GM13976 (cell line): ENCODE data around the gene ATP13A2.

ENCODE experiments used
- DNase-seq: peaks from one replicate; pipeline ENCODE4 v3.0.0; 2012; ENCODE audit warnings: low spot score
- CTCF ChIP-seq: IDR thresholded peaks from 2 replicates; pipeline ENCODE4 v1.5.1; 2012; ENCODE audit warnings: borderline replicate concordance, mild to moderate bottlenecking; ENCODE audit not compliant: insufficient read depth; ENCODE audit errors: extremely low read depth, missing control alignments, control extremely low read depth
- in situ Hi-C: fragments of 300-500 bp; cut with MboI; formaldehyde crosslinking; loops from one replicate; pipeline ENCODE4 v1.12.0; 2022; ENCODE audit warnings: low sequenced_read_pairs, mixed read lengths, inconsistent platforms; ENCODE audit not compliant: unreplicated experiment

ATP13A2 gene

GRCh38 chr1:17032741-17033140 is 21.0 kb upstream of the ATP13A2 start:
- TF ChIP-seq CTCF = no peak
- no peak for DNase-seq
- in situ Hi-C loops = no loop called here

DNA sequence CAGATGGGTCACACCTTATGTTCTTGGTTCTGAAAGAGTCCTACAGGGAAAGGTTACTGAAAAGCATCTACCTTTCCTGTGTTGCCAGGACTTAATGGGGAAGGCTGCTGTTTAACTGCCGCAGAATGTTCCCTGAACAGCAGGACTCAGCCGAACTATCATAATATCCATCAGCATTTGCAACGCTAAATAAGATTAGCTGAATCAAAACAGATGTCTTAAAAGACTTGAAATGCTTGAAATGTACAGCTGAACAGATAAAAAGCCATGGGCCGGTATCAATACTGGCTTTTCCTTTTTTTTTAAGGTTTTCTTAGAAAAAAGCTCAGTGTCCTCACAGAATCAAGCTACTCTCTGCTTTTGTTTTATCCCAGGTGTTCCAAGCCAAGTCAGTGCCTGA is 19.7 kb upstream of the ATP13A2 start:
- in situ Hi-C loops = no loop called here
- no peak for DNase-seq
- no peak for TF ChIP-seq CTCF

GRCh38 chr1:17030206-17030605 is 18.5 kb upstream of the ATP13A2 start:
- no peak for DNase-seq
- no peak for TF ChIP-seq CTCF
- in situ Hi-C loops = no loop called here

DNA sequence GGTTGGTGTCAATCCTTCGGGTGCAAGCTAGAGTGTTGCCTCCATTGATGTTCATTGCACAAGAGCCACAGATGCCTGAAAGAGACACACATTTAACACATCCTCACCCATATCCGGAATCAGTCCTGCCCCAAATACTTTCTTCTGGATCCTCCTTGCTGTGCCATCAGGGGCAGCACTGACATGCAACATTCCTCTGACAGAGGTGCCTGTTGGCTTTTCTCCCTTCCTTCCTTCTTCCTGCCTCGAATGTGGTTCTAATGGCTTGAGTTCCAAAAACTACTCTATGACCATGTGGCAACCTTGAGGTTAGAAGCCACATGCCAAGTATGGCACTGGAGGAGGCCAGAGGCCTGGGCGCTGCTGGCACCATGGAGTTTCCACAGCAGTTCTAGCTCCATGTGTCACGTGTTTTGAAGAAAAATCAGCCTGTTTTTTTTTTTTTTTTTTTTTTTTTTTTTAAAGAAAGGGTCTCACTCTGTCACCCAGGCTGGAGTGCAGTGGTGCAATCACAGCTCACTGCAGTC is 17.0 kb upstream of the ATP13A2 start:
- no peak for TF ChIP-seq CTCF
- no peak for DNase-seq
- in situ Hi-C loops = no loop called here

GRCh38 chr1:17027900-17028299 is 16.2 kb upstream of the ATP13A2 start:
- in situ Hi-C loops = no loop called here
- no peak for DNase-seq

GRCh38 chr1:17027403-17027802 is 15.7 kb upstream of the ATP13A2 start:
- in situ Hi-C loops = no loop called here
- TF ChIP-seq CTCF = no peak
- DNase-seq = no peak

More at GRCh38 chr1:17027900-17028299, 16.2 kb upstream of the ATP13A2 start:
- TF ChIP-seq CTCF = no peak

DNA sequence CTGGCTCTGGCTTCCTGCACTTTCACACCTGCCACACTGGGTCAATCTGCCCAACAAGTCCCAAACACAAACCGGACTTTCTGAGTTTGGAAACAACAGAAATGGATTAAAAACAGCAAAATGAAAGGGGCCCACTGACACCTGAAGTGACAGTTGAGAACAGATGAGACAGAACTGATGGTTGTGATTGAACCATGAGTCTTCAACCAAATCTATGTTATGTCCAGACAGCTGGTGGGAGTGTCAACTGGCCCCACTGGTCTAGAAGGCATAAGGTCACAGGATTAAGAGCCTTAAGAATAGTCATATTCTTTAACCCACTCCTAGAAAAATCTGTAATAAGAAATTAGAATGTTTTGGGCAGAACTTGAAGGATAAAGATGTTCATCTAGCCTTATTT is 13.0 kb upstream of the ATP13A2 start:
- no peak for TF ChIP-seq CTCF
- no peak for DNase-seq
- in situ Hi-C loops = no loop called here
